ENCODE measurements around the gene COL5A1.
A peak's percentile ranks its signal among the peaks of the same experiment; 100 is the strongest.

The COL5A1 gene

GRCh38 chr9:134658378-134658955 is 16.9 kb downstream of the COL5A1 start:
- Histone ChIP-seq H3K27me3 (ENCODE audit: low read depth, low read length) (no peaks in the 10 kb centered on the region), H2AFZ (ENCODE audit: low read depth, low read length) (no peak overlapping the region), H4K20me1 (ENCODE audit: insufficient read depth, low read length) (no peaks in the 10 kb centered on the region), H3K4me2 (ENCODE audit: low read length) (no peak overlapping the region), H3K4me1 (ENCODE audit: low read length) (no peaks in the 10 kb centered on the region), H3K9me3 (ENCODE audit: insufficient read depth, low read length) (no peaks in the 10 kb centered on the region), H3K9ac (ENCODE audit: low read length) (no peak overlapping the region), H3K79me2 (ENCODE audit: low read length) (no peaks in the 10 kb centered on the region), H3K36me3 (replicated peaks; ENCODE audit: low read depth, low read length) (no peaks in the 10 kb centered on the region), H3K4me3 (ENCODE audit: low read length) (no peak overlapping the region), H3K27ac (ENCODE audit: low read length) (no peak overlapping the region)
- TF ChIP-seq EZH2phosphoT487 (IDR thresholded peaks at IDR 0.05; ENCODE audit: low read depth) (no peak), CTCF (IDR thresholded peaks at IDR 0.05; ENCODE audit: low read depth, low read length) (no peak)

- Histone ChIP-seq H3K4me3 (ENCODE audit: low read length) (no peak overlapping the region), H3K4me1 (ENCODE audit: low read length) (no peaks in the 10 kb centered on the region), H2AFZ (ENCODE audit: low read depth, low read length) (no peak overlapping the region), H4K20me1 (ENCODE audit: insufficient read depth, low read length) (no peaks in the 10 kb centered on the region), H3K79me2 (ENCODE audit: low read length) (no peaks in the 10 kb centered on the region), H3K27me3 (ENCODE audit: low read depth, low read length) (no peaks in the 10 kb centered on the region), H3K9ac (ENCODE audit: low read length) (no peak overlapping the region), H3K4me2 (ENCODE audit: low read length) (no peak overlapping the region), H3K36me3 (replicated peaks; ENCODE audit: low read depth, low read length) (no peaks in the 10 kb centered on the region), H3K9me3 (ENCODE audit: insufficient read depth, low read length) (no peaks in the 10 kb centered on the region), H3K27ac (ENCODE audit: low read length) (no peak overlapping the region)
- no peak for TF ChIP-seq CTCF (IDR thresholded peaks at IDR 0.05; ENCODE audit: low read depth, low read length)
- no peak for TF ChIP-seq EZH2phosphoT487 (IDR thresholded peaks at IDR 0.05; ENCODE audit: low read depth)
Observed at GRCh38 chr9:134659688-134660131, 18.1 kb downstream of the COL5A1 start.

- no peak overlapping the region for H3K4me2 ChIP-seq (ENCODE audit: low read length)
- H4K20me1 ChIP-seq (ENCODE audit: insufficient read depth, low read length): no peaks in the 10 kb centered on the region
- H3K9ac ChIP-seq (ENCODE audit: low read length): no peak overlapping the region
- H3K4me3 ChIP-seq (ENCODE audit: low read length): no peak overlapping the region
- H3K27me3 ChIP-seq (ENCODE audit: low read depth, low read length): no peaks in the 10 kb centered on the region
- no peaks in the 10 kb centered on the region for H3K79me2 ChIP-seq (ENCODE audit: low read length)
- H3K27ac ChIP-seq (ENCODE audit: low read length): no peak overlapping the region
- no peak overlapping the region for H2AFZ ChIP-seq (ENCODE audit: low read depth, low read length)
- no peaks in the 10 kb centered on the region for H3K9me3 ChIP-seq (ENCODE audit: insufficient read depth, low read length)
- H3K4me1 ChIP-seq (ENCODE audit: low read length): no peaks in the 10 kb centered on the region
- no peaks in the 10 kb centered on the region for H3K36me3 ChIP-seq (replicated peaks; ENCODE audit: low read depth, low read length)
- TF ChIP-seq CTCF (IDR thresholded peaks at IDR 0.05; ENCODE audit: low read depth, low read length) (peak; percentile 34), EZH2phosphoT487 (IDR thresholded peaks at IDR 0.05; ENCODE audit: low read depth) (no peak)
Observed at GRCh38 chr9:134660407-134660806, 18.8 kb downstream of the COL5A1 start.

- Histone ChIP-seq H3K27ac (ENCODE audit: low read length) (no peak overlapping the region), H3K36me3 (replicated peaks; ENCODE audit: low read depth, low read length) (no peaks in the 10 kb centered on the region), H3K4me2 (ENCODE audit: low read length) (no peak overlapping the region), H3K9me3 (ENCODE audit: insufficient read depth, low read length) (no peaks in the 10 kb centered on the region), H3K27me3 (ENCODE audit: low read depth, low read length) (no peaks in the 10 kb centered on the region), H3K4me1 (ENCODE audit: low read length) (no peaks in the 10 kb centered on the region), H2AFZ (ENCODE audit: low read depth, low read length) (no peak overlapping the region), H3K4me3 (ENCODE audit: low read length) (no peak overlapping the region), H4K20me1 (ENCODE audit: insufficient read depth, low read length) (no peaks in the 10 kb centered on the region), H3K9ac (ENCODE audit: low read length) (no peak overlapping the region), H3K79me2 (ENCODE audit: low read length) (no peaks in the 10 kb centered on the region)
- TF ChIP-seq EZH2phosphoT487 (IDR thresholded peaks at IDR 0.05; ENCODE audit: low read depth) (no peak), CTCF (IDR thresholded peaks at IDR 0.05; ENCODE audit: low read depth, low read length) (no peak)
Observed at GRCh38 chr9:134661299-134661698, 19.7 kb downstream of the COL5A1 start.
